Measurements from ENCODE around the gene SLC22A17.
"Not testable (repeated sequence)": the region's sequence is repeated elsewhere in the genome, so short reads cannot be mapped to it uniquely, and the experiment has no call there.

Gene SLC22A17

DNA sequence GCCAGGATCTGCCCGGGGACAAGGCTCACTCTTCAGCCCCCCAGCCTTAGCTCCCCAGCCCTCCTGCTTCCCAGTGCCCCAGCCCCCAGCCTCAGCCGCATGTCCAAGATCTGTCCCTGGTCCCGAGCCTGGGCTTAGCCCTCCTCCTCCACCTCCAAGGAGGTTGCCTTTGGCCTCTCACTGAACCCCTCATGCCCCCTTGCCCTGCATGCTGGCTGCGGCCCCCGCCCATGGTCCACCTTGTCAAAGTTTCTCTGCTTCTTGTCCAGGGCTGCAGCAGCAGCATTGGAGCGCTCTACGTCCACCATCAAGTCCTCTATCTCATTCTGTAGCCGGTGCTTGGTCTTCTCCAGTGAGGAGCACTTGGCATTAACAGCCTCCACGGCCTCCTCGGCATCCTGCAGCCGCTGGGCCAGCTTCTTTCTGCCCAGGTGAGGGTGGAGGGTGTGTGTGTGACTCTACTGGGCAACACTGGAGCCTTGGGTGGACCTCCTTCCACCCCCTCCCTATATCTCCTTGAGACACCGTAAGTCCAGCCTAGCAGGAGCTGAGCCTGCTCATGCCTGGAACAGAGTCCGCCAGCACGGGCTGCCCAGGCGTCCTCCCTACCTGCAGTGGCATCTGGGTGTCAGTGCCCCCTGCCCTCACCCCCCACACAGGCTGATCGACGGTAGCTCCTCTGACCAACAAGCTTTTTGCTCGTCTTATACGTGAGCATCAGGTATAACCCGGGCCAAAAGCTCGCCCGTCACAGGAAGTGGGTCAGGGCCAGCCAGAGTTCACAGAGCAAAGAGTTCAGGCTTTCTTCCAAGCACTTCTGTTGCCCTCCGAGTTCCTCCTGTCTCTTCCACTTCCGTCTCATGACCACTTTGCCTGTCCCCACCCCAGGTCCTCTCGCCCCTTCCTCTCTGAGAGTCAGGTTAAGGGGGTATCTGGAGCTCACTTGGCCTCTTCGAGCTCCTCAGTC is 35.5 kb upstream of the SLC22A17 start:
- DNase-seq (ENCODE audit: extremely low spot score), result no peak
- CTCF ChIA-PET, result interaction anchor here (0.7 to 2.8 kb wide), 3 partner anchors 9 to 22 kb away, joined by 3 to 16 read pairs (median 3); partner anchors contain the start of gene CMTM5
- TF ChIP-seq, protein P1, sequence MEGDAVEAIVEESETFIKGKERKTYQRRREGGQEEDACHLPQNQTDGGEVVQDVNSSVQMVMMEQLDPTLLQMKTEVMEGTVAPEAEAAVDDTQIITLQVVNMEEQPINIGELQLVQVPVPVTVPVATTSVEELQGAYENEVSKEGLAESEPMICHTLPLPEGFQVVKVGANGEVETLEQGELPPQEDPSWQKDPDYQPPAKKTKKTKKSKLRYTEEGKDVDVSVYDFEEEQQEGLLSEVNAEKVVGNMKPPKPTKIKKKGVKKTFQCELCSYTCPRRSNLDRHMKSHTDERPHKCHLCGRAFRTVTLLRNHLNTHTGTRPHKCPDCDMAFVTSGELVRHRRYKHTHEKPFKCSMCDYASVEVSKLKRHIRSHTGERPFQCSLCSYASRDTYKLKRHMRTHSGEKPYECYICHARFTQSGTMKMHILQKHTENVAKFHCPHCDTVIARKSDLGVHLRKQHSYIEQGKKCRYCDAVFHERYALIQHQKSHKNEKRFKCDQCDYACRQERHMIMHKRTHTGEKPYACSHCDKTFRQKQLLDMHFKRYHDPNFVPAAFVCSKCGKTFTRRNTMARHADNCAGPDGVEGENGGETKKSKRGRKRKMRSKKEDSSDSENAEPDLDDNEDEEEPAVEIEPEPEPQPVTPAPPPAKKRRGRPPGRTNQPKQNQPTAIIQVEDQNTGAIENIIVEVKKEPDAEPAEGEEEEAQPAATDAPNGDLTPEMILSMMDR (IDR thresholded peaks at IDR 0.05; ENCODE audit: control extremely low read depth, extremely low read depth, low read depth, missing control alignments), result no peak
- POLR2A ChIA-PET, result no interaction called here

DNA sequence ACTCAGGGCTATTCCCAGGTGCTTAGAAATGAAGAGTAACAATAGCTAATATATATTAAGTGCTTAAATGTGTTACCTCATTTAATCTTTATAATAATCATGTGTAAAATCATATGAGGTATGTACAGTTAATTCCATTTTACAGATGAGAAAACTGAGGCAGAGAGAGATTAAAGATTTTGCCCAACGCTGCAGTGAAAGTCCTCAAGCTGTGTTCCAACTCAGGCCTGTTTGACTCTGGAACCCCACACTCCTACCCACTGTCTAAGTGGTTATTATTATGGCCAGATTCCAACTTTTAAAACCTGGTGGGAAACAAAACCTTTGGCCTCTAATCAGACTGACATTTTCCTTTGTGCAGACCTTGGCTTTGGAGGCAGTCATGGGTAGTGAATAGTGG is 34.3 kb upstream of the SLC22A17 start:
- CTCF ChIA-PET, result interaction anchor here (0.9 to 2.8 kb wide), 3 partner anchors 7 to 114 kb away, joined by 3 to 16 read pairs (median 3); no protein-coding TSS in a partner anchor
- TF ChIP-seq, protein P1 (IDR thresholded peaks at IDR 0.05; ENCODE audit: control extremely low read depth, extremely low read depth, low read depth, missing control alignments), result no peak
- POLR2A ChIA-PET, result interaction anchor here (0.6 kb wide), 1 partner anchor 167 kb away, joined by 4 read pairs; no protein-coding TSS in a partner anchor
- DNase-seq (ENCODE audit: extremely low spot score), result no peak

DNA sequence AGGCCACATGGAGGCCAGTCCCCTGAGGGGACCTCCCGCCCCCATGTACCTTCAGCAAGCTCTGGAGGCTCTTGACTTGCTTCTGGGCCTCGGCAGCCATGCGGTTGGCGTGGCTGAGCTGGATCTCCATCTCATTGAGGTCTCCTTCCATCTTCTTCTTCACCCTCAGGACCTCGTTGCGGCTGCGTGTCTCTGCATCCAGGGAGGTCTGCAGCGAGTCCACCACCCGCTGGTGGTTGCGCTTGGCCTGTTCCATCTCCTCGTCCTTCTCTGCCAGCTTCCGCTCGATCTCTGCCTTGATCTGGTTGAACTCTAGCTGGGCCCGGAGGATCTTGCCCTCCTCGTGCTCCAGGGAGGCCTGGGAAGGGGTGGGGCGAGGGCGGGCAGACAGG is 33.6 kb upstream of the SLC22A17 start:
- DNase-seq (ENCODE audit: extremely low spot score); POLR2A ChIA-PET: not testable (repeated sequence)
- CTCF ChIA-PET, result interaction anchor here (1.2 kb wide), 1 partner anchor 113 kb away, joined by 3 read pairs; no protein-coding TSS in a partner anchor

DNA sequence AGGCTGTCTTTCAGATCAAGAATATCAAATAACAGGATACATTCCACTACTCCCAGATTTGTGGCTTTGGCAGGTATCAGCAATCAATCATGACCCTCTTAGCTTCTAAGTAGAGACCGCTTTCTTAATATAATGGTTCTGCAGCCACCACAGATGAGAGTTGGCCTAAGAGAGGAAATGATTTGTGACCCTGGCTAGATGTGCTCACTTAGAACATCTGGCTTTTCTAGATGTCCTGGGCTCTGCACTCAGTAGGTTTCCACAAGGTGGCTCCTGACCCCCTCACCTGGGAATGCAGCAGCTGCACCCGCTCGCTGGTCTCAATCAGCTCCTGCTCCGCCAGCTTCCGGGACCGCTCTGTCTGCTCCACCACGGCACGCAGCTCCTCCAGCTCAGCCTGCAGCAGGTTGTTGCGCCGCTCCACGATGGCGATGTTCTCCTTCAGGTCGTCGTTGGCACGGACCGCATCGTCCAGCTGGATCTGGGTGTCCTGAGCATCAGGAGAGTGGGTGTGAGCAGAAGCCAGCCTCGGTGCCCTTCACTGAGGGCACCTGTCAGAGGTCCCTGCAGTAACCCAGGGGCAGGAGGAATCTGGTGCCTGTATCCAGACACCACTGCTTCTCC is 33.1 kb upstream of the SLC22A17 start:
- TF ChIP-seq, protein P1 (IDR thresholded peaks at IDR 0.05; ENCODE audit: control extremely low read depth, extremely low read depth, low read depth, missing control alignments), result no peak
- ChIA-PET CTCF (no interaction called here), POLR2A (no interaction called here)
- DNase-seq (ENCODE audit: extremely low spot score), result no peak

DNA sequence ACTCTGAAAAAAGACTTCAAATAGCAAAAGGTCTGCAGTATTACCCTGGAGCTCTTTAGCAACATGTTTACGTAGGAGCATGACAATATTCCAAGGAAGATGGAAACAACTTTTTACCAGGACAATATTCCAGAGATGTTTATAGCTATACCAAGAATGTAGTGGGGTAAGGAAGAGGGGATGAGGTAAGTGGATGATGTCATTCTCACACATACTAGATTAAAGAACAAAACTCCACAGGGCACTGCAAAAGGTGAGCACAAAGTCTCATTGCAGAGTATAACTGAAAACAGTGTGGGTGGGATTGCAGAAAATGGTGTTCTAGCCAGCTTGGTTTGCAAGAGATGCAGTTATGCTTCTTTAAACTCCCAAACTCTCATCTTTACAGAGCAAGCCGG is 32.6 kb upstream of the SLC22A17 start:
- ChIA-PET CTCF (no interaction called here), POLR2A (no interaction called here)
- no peak for DNase-seq (ENCODE audit: extremely low spot score)
- TF ChIP-seq, protein P1 (IDR thresholded peaks at IDR 0.05; ENCODE audit: control extremely low read depth, extremely low read depth, low read depth, missing control alignments), result no peak

DNA sequence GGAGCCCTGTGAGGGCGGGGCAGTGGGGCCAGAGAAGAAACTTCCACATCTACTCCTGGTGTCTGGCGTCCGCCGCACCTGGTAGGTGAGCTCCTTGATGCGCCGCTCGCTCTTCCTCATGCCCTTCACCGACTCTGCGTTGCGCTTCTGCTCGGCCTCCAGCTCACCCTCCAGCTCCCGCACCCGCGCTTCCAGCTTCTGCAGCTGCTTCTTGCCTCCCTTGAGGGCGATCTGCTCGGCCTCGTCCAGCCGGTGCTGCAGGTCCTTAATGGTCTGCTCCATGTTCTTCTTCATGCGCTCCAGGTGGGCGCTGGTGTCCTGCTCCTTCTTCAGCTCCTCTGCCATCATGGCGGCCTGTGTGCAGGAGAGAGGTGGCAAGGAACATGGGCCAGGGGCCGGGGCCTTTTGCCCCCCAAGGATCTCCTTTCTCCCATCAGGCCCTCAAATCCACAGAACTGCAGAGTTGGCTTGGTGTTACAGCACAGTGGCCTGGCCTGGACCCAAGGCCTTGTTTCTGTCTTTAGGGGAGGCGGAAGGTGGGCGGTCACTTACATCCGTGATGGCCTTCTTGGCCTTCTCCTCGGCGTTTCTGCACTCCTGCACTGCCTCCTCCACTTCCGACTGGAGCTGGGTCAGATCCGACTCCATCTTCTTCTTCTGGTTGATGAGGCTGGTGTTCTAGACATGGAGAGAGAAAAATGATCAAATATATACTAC is 31.8 kb upstream of the SLC22A17 start:
- POLR2A ChIA-PET, result no interaction called here
- CTCF ChIA-PET, result interaction anchor here (1.5 to 1.8 kb wide), 2 partner anchors 39 to 120 kb away, joined by 4 to 7 read pairs; no protein-coding TSS in a partner anchor

More for the DNA sequence above, 31.8 kb upstream of the SLC22A17 start:
- TF ChIP-seq, protein P1 (IDR thresholded peaks at IDR 0.05; ENCODE audit: control extremely low read depth, extremely low read depth, low read depth, missing control alignments), result no peak
- no peak for DNase-seq (ENCODE audit: extremely low spot score)
